ENCODE results near the gene UMODL1.
"Not testable (repeated sequence)": the region's sequence is repeated elsewhere in the genome, so short reads cannot be mapped to it uniquely, and the experiment has no call there.

Gene UMODL1

DNA sequence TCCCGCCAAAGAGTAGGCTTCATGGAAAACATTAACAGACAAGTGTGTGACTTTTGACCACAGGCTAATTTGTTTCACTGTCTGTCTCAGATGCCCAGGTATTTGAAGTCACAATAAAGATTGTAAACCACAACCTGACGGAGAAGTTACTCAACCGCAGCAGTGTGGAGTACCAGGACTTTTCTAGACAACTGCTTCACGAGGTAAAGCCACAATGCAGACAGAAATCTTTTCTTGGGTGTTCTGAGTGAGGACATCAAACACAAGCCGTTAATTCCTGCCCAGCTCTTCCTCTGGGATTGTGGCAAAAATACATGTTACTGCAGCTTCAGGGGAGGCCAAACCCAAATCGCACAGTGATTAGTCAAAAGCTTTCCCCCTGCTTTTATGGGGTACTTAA lies 31.0 kb downstream of the UMODL1 start:
- no peak for DNase-seq

DNA sequence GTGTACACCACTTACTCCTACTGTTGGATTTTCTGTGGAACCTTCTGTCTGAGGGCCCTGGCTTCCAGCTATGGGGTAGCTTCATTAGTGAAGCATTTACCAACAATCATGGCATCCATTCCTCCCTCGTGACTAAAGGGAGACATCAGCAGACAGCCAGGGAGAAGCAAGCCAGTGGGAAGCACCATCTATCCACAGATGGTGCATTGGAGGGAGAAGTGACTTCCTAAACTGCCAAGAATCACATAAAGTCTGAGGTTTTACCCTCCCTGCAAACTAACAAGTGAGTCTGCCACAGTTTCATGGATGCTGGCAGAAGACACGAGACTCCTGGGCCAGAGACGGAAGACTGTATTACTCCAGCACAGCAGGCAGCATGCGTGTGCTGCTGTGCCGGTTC lies 31.4 kb downstream of the UMODL1 start:
- no peak for DNase-seq

DNA sequence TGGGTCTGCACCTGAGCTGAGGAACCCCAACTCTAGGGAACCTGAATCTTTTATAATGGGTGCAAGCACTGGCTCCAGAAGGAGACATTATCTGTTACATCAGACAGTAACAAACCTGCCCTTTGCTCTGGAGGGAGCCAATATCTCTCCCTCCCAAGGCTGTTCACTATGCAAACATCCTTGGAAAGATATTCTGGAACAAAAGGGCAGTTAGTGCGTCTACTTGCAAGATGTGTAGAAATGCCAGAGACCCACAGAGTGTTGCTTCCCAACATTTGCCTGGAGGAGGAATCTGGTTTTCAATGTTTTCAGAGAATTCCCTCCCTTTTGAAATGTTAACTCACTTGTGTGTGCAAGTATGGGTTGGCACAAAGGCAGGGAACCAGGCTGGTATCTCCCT lies 31.9 kb downstream of the UMODL1 start:
- no peak for DNase-seq

- DNase-seq = no peak
These were observed 32.7 kb downstream of the UMODL1 start for GRCh38 chr21:42103843-42104242.

DNA sequence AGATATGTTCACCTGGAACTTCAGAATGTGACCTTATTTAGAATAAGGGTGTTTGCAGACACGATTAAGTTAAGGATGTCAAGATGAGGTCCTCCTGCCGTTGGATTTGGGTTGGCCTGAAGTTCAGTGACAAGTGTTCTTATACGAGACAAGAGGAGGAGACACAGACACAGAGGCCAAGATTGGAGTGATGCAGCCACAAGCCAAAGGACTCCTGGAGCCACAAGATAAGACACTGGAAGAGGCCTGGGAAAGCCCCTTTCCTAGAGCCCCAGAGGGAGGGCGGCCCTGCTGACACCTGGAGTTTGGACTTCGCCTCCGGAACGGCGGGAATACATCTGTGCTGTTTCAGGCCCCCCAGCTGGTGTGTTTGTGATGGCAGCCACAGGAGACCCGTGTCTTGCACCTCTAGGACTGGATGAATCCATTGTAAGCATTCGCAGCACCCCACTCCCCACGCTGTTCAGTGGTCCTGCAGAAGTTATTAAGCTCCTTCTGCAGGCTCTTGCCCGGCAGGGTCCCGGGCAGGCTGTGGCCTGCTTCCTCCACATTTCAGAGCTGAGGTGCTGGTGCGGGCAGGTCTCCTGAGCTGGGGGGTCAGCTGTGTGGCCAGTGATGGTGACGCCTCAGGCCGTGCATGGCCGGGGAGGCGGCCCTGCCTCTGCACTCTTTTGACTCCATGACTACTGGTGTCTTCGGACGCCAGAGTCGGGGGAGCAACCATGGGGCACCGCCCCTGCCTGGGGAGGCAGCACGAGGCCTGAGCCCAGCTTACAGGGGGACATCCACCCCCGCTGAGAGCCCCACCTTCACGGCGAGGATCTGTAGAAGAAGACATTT lies 34.6 kb downstream of the UMODL1 start:
- no peak for DNase-seq

DNA sequence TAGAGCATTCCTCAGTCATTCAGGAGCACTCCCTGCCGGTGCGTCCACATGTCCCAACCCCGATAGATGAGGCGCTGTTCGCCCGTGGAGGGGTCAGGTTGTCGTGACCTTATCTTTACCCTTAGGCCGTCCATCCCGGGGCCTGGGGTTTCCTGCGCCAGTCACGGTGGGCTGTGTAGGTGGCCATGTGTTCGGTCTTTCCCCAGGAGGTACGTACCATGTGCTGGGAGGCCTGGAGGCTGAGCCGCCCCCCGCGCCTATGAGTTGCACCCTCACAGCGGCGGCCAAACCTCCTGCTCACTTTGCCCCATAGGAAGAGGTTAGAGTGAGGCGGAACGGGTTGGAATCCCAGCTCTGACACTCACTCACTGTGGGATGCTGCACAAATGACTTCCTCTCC lies 35.3 kb downstream of the UMODL1 start:
- no peak for DNase-seq

- DNase-seq = no peak
These were observed 36.2 kb downstream of the UMODL1 start for GRCh38 chr21:42107177-42107880.

DNA sequence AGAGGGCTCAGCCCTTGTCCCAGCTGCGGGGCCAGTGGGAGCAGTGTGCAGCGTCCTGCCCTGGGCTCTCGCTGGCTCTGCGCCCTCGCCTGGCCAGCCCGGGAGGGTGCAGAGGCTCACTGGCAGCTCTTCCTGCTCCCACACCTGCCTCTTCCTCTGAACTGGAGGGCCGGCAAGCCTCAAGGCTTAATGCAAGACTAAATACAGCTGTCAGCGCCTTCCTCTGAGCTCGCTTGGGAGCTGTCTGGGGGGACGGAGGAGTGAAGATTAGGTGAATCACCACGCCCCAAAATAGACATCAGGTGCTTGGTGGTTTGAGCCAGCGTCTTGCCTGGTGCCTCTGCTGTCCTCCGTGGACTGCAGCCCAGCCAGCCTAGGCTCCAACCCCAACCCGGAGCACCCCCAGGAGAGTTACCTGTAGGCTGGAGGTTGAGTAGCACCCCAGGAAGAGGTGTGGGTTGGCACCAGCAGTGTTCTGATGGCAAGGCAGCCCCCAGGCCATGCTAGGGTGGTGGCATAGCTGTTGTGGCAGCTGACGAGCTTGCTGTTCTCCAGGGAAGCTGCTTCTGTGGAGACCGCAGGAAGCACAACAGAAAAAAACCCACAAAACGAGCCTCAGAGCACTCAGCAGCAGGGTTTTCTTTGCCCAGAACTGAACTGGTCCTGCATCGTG lies 36.9 kb downstream of the UMODL1 start:
- peak; percentile 9 to 60 (median 46) for DNase-seq

DNA sequence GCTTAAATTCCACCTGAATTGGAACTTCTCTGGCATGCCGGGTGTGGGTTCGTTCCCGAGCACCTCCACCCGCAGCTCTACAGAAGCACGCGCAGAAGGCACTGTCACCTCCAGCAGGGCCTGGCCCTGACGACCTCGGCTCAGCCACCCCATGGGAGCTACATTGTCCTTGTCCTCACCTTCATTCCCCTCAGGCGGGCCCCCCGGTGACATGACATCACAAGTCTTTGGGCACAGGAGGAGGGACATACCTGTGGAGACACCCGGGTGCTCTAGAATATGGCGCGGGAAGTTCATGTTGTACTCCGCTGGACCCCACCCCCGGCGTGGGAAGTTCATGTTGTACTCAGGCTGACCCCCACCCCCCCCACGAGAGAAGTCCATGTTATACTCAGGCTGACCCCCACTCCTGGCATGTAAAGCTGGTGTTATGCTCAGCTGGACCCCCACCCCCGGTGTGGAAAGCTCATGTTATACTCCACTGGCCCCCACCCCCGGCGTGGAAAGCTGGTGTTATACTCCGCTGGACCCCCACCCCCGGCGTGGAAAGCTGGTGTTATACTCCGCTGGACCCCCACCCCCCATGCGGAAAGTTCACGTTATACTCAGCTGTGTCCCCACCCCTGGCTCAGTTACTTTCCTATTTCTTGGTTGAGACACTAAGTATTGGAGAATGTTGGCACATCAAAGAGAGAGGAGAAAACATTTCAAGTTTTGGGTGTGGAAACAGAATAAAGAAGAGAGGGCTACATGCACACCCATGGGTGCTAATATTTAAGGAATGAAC lies 37.6 kb downstream of the UMODL1 start:
- DNase-seq = no peak

DNA sequence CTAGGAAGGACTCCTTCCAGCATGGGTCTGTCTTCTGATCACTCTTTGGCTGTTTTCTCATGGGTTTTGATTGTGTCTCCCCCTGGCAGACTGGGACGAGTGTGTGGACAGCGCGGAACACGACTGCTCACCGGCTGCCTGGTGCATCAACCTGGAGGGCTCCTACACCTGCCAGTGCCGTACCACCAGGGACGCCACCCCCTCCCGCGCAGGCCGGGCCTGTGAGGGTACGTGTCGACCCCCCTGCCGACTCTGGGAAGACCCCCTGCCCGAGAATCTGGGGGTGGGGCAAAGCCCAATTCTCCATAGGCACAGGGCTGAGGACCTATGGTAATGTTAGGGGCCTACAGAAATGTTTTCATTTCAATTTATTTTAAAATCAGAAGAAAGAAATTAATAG lies 38.4 kb downstream of the UMODL1 start:
- DNase-seq = no peak

DNA sequence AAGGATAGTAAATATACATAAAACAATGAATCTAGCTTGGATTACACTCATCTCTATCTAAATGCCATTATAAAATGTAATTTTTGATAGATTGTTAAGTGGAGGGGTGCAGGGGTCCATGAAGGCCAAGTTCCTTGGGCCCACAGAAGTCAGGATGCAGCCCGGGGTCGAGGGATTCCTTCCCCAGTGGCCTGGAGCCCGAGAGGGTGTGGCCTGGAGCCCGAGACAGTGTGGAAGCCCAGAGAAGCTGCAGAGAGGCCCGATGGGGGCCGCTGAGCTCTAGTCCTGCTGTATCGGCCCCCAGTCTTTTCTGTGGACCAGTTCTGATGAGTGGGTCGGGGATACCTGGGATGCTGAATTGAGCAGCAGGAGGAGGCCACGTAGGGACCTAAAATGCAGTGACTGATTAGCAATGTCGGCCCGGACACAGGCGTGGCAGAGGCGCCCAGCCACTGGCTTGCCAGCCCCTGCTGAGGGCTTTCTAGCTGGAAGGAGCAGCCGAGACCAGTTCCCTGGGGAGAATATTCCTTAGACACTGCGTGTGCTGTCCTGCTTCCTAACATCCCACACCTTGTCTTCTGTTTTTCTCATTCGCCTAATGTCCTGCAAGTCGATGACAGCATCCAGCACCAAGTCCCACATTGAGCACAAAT lies 38.9 kb downstream of the UMODL1 start:
- DNase-seq = no peak

DNA sequence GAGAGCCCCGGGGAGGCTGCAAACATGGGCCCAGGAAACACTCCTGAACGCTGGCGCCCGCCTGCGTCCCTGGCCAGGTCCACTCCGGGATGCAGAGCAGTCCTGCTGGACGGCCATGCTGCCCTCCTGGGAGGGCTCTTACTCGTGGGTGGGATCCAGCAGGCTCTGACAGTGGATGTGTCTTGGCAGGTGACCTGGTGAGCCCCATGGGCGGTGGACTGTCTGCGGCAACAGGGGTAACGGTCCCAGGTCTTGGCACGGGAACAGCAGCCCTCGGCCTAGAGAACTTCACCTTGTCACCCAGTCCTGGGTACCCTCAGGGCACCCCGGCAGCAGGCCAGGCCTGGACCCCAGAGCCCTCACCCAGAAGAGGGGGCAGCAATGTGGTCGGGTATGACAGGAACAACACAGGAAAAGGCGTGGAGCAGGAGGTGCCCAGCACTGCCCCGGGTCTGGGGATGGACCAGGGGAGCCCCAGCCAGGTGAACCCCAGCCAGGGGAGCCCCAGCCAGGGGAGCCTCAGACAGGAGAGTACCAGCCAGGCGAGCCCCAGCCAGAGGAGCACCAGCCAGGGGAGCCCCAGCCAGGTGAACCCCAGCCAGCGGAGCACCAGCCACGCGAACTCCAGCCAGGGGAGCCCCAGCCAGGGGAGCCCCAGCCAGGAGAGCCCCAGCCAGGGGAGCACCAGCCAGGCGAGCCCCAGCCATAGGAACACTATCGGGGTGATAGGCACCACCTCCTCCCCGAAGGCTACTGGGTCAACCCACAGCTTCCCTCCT lies 39.8 kb downstream of the UMODL1 start:
- DNase-seq = no peak

DNA sequence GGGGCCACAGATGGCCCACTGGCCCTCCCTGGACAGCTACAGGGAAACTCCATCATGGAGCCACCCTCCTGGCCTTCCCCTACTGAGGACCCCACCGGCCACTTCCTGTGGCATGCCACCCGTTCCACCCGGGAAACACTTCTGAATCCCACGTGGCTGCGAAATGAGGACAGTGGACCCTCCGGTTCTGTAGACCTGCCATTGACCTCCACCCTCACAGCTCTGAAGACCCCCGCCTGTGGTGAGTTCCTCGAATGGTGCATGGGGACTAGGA lies 40.3 kb downstream of the UMODL1 start:
- no peak for DNase-seq

GRCh38 chr21:42111811-42112210 lies 40.7 kb downstream of the UMODL1 start:
- no peak for DNase-seq

GRCh38 chr21:42112238-42112637 lies 41.1 kb downstream of the UMODL1 start:
- no peak for DNase-seq

GRCh38 chr21:42112857-42113256 lies 41.7 kb downstream of the UMODL1 start:
- no peak for DNase-seq

DNA sequence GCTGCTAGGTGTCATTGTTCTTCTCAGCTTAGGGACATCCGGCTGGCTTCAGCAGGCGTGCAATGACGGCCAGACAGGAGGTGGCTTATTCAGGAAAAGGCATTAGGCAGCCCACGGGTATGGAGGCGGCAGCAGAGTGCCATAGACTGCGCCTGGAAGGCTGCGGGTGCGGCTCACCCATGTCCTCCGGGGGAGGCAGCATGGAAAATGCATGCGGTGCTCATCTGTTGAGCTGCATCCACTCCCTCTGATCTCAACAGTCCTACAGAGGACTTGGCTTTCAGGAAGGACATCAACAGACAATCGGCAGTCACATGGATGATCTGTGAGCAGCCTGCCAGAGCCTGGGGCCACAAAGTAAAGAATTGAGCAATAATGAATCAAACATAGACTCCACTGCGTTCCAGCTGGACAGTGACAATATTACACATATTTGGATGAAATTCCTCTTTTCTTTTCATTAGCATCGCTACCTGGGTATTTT lies 42.9 kb downstream of the UMODL1 start:
- no peak for DNase-seq

DNA sequence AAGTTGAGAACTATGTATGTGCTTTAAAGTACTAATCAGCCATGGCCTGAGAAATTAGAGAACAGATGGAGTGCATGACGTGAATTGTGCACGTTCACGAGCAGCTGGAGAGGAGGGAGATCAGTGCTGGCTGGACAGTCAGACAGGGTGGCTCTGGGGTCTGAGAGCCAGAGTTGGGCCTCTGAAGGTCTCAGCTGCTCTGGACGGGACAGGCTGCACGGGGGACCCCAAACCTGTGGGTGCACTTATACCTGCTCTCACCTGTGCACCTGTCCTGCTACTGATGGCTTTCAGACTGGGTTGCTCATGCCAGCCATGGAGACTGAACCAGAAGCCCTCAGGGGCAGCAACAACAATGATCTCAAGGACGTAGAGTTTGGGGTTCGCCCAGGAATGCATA lies 43.5 kb downstream of the UMODL1 start:
- no peak for DNase-seq

- DNase-seq = no peak
These were observed 44.1 kb downstream of the UMODL1 start for GRCh38 chr21:42115136-42115683.

DNA sequence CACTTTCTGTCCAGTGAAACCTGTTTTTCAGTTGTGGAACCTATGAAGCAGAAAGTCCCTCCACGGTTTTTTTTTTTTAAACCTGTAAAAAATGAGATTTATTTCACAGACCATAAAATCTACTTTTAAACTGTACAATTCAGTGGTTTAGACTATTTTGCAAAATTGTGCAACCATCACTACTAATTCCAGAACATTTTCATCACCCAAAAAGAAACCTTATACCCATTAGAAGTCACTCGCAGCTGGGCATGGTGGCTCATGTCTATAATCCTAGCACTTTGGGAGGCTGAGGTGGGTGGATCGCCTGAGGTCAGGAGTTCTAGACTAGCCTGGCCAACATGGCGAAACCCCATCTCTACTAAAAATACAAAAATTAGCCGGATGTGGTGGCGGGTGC lies 45.4 kb downstream of the UMODL1 start:
- DNase-seq = not testable (repeated sequence)

GRCh38 chr21:42117229-42117966 lies 46.3 kb downstream of the UMODL1 start:
- DNase-seq = peak; percentile 49 to 68 (median 55)
